GM19452 (cell line): ENCODE data around the gene NPC1.
A peak's percentile ranks its signal among the peaks of the same experiment; 100 is the strongest.

ENCODE experiments used
- ATAC-seq: cut with Tn5 transposase; IDR thresholded peaks from one replicate; pipeline ENCODE4 v1.9.1; 2021; ENCODE audit not compliant: unreplicated experiment

NPC1 gene

GRCh38 chr18:23609390-23610023 lies 23.2 kb upstream of the NPC1 start:
- no peak for ATAC-seq

GRCh38 chr18:23608211-23608610 lies 21.9 kb upstream of the NPC1 start:
- ATAC-seq = no peak

- no peak for ATAC-seq
These were observed 19.6 kb upstream of the NPC1 start for GRCh38 chr18:23605941-23606340.

GRCh38 chr18:23599809-23600208 lies 13.5 kb upstream of the NPC1 start:
- no peak for ATAC-seq

GRCh38 chr18:23596183-23596582 lies 9.9 kb upstream of the NPC1 start:
- no peak for ATAC-seq

- no peak for ATAC-seq
These were observed 9.3 kb upstream of the NPC1 start for GRCh38 chr18:23595591-23595990.

- ATAC-seq = no peak
These were observed 7.4 kb upstream of the NPC1 start for GRCh38 chr18:23593720-23594119.

- ATAC-seq = no peak
These were observed 6.6 kb upstream of the NPC1 start for GRCh38 chr18:23592911-23593310.

GRCh38 chr18:23591011-23591410 lies 4.7 kb upstream of the NPC1 start:
- no peak for ATAC-seq

- no peak for ATAC-seq
These were observed 2.7 kb upstream of the NPC1 start for GRCh38 chr18:23588836-23589560.

GRCh38 chr18:23587220-23587642 lies 925 bp upstream of the NPC1 start:
- no peak for ATAC-seq

GRCh38 chr18:23585897-23586248 lies 433 bp downstream of the NPC1 start:
- ATAC-seq = peak; percentile 21

GRCh38 chr18:23585007-23585871 lies 1.1 kb downstream of the NPC1 start:
- no peak for ATAC-seq

GRCh38 chr18:23584019-23584983 lies 2.0 kb downstream of the NPC1 start:
- no peak for ATAC-seq

GRCh38 chr18:23583071-23583865 lies 3.0 kb downstream of the NPC1 start:
- no peak for ATAC-seq

GRCh38 chr18:23580677-23581367 lies 5.5 kb downstream of the NPC1 start:
- no peak for ATAC-seq

GRCh38 chr18:23578891-23579653 lies 7.2 kb downstream of the NPC1 start:
- ATAC-seq = no peak

- no peak for ATAC-seq
These were observed 8.1 kb downstream of the NPC1 start for GRCh38 chr18:23578067-23578701.
